PC-9 (cell line): ENCODE data around the gene SEC14L1. TPM values are rescaled to one million over a fixed set of nuclear protein-coding genes. Genes with fewer than 3 reads are reported as not detected.

Source experiments
- BruUV-seq: library from RNA; stranded (reverse); fragments of 400-500 nt; replicated peaks from 2 replicates; lab custom pipeline; 2021; lab: Mats Ljungman, UMichigan
- CTCF ChIA-PET: fragments of 300-600 bp; sonication (Branson Sonifier 250); formaldehyde crosslinking; loops from one replicate; lab custom pipeline; 2022; ENCODE audit warnings: antibody characterized with exemption; lab: Charles Lee
- POLR2A ChIA-PET: fragments of 300-600 bp; sonication (Branson Sonifier 250); formaldehyde crosslinking; loops from one replicate; lab custom pipeline; 2022; ENCODE audit warnings: antibody characterized with exemption; ENCODE audit not compliant: unreplicated experiment; lab: Charles Lee
- DNase-seq, 2 experiments: peaks; one replicate each; pipeline versions ENCODE4 v3.0.0 to v3.0.0-alpha.2; 2015 to 2022; ENCODE audit warnings: mixed read lengths in 1 of 2
- H2AFZ ChIP-seq: fragments of 200-600 bp; sonication (generic); 2 replicates; pipeline ENCODE4 v1.8.1; 2017; ENCODE audit warnings: antibody characterized with exemption
- H3F3A ChIP-seq: fragments of 200-600 bp; sonication (generic); 2 replicates; pipeline ENCODE4 v1.8.1; 2017; ENCODE audit warnings: antibody characterized with exemption, mild to moderate bottlenecking, low read depth; ENCODE audit not compliant: insufficient read depth
- H3K27ac ChIP-seq: fragments of 200-600 bp; sonication (generic); 2 replicates; pipeline ENCODE4 v1.6.1; 2016; ENCODE audit warnings: mixed run types
- H3K27me3 ChIP-seq: fragments of 200-600 bp; sonication (generic); 2 replicates; pipeline ENCODE4 v1.6.1; 2016; ENCODE audit warnings: low read depth, mixed run types; ENCODE audit not compliant: insufficient read depth
- H3K36me3 ChIP-seq: fragments of 200-600 bp; sonication (generic); 2 replicates; pipeline ENCODE4 v1.6.1; 2016; ENCODE audit warnings: low read depth, mixed run types
- H3K4me1 ChIP-seq: fragments of 200-600 bp; sonication (generic); replicated peaks from 2 replicates; pipeline ENCODE4 v1.6.1; 2016; ENCODE audit warnings: mixed run types; ENCODE audit not compliant: insufficient read depth
- H3K4me2 ChIP-seq: fragments of 200-600 bp; sonication (generic); 2 replicates; pipeline ENCODE4 v1.6.1; 2017; ENCODE audit warnings: mixed run types
- H3K4me3 ChIP-seq: fragments of 200-600 bp; sonication (generic); 2 replicates; pipeline ENCODE4 v1.6.1; 2016; ENCODE audit warnings: mixed run types
- H3K79me2 ChIP-seq: fragments of 200-600 bp; sonication (generic); 2 replicates; pipeline ENCODE4 v1.6.1; 2017; ENCODE audit warnings: low read depth, mixed run types
- H3K9me2 ChIP-seq: fragments of 200-600 bp; sonication (generic); 2 replicates; pipeline ENCODE4 v1.8.1; 2017; ENCODE audit warnings: mild to moderate bottlenecking; ENCODE audit not compliant: insufficient read depth
- H3K9me3 ChIP-seq: fragments of 200-600 bp; sonication (generic); 2 replicates; pipeline ENCODE4 v1.8.1; 2016; ENCODE audit warnings: low read depth; ENCODE audit not compliant: insufficient read depth
- H4K20me1 ChIP-seq: fragments of 200-600 bp; sonication (generic); 2 replicates; pipeline ENCODE4 v1.8.1; 2017; ENCODE audit not compliant: insufficient read depth
- EZH2 ChIP-seq: fragments of 200-600 bp; sonication (generic); IDR thresholded peaks from 2 replicates; pipeline ENCODE4 v1.8.0; 2017; ENCODE audit warnings: antibody characterized with exemption, low read depth
- intact Hi-C: fragments of 100-400 bp; cut with micrococcal nuclease; formaldehyde crosslinking; loops from one replicate; pipeline ENCODE4 v1.10.0; 2022; ENCODE audit not compliant: unreplicated experiment
- total RNA-seq: library from RNA; stranded (reverse); gene quantifications from 2 replicates; pipeline ENCODE4 v1.2.3, GENCODE V29; 2021
- TF ChIP-seq, protein P1 (sequence below): fragments of 200-600 bp; sonication (generic); conservative IDR thresholded peaks from 2 replicates; pipeline ENCODE4 v1.6.1; 2017; ENCODE audit warnings: mixed run types, antibody characterized with exemption, mild to moderate bottlenecking, moderate library complexity

Gene SEC14L1
- total RNA-seq, 1 experiment from 2014 or later, result 83.1 TPM

DNA sequence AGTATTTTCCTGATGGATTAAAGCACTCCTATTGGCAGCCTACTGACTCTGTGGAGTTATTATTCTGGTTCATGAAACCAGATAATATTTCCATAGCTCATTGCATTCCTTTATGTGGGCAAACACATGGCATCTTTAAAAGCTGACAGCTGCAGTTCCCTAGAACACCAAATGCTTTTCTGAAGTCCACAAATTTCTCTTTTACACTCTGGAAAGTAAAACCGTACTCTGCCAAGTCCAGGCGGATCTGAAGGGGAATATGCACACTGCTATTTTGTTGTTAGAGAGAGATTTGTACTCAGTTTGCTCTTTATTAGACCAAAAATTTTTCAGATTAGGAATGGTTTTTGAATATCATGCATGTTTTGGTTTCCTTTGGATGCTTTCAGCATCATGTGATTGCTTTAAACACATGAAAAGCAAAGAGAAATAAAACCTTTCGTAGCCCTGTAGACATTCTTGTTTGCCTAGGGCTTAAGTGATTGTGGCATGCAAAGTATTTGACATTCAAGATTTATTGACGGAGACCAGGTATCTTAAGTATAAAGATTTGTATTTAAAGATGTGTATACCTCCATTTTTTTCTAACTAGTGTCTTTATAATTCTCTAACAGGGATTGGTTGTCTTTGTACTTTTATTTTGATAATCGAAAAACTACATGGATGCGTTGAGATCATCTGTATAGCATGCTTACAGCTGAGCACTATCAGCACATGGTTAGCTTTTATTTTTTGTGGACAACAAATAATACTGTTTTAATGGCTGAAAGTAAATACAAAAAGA lies 19.5 kb downstream of the SEC14L1 start:
- no peak for DNase-seq
- Histone ChIP-seq H3K4me3 (no peak overlapping the region), H3K4me2 (no peak overlapping the region), H4K20me1 (peaks cover 5% of the 10 kb centered on the region; the same call in 1 of the 2 replicates), H3K9me3 (no peaks in the 10 kb centered on the region), H3F3A (no peaks in the 10 kb centered on the region), H3K36me3 (no peaks in the 10 kb centered on the region), H2AFZ (no peak overlapping the region), H3K79me2 (peaks cover 6% of the 10 kb centered on the region; the same call in 1 of the 2 replicates), H3K9me2 (no peaks in the 10 kb centered on the region), H3K4me1 (no peaks in the 10 kb centered on the region), H3K27me3 (no peaks in the 10 kb centered on the region), H3K27ac (no peak overlapping the region)
- no TSS peak for BruUV-seq
- intact Hi-C loops, result no loop called here
- ChIA-PET POLR2A (interaction anchor here (0.5 to 0.6 kb wide), 2 partner anchors 46 to 74 kb away, joined by 4 to 5 read pairs; no protein-coding TSS in a partner anchor), CTCF (no interaction called here)
- TF ChIP-seq, protein P1, sequence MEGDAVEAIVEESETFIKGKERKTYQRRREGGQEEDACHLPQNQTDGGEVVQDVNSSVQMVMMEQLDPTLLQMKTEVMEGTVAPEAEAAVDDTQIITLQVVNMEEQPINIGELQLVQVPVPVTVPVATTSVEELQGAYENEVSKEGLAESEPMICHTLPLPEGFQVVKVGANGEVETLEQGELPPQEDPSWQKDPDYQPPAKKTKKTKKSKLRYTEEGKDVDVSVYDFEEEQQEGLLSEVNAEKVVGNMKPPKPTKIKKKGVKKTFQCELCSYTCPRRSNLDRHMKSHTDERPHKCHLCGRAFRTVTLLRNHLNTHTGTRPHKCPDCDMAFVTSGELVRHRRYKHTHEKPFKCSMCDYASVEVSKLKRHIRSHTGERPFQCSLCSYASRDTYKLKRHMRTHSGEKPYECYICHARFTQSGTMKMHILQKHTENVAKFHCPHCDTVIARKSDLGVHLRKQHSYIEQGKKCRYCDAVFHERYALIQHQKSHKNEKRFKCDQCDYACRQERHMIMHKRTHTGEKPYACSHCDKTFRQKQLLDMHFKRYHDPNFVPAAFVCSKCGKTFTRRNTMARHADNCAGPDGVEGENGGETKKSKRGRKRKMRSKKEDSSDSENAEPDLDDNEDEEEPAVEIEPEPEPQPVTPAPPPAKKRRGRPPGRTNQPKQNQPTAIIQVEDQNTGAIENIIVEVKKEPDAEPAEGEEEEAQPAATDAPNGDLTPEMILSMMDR, result no peak
- no peak for TF ChIP-seq EZH2

DNA sequence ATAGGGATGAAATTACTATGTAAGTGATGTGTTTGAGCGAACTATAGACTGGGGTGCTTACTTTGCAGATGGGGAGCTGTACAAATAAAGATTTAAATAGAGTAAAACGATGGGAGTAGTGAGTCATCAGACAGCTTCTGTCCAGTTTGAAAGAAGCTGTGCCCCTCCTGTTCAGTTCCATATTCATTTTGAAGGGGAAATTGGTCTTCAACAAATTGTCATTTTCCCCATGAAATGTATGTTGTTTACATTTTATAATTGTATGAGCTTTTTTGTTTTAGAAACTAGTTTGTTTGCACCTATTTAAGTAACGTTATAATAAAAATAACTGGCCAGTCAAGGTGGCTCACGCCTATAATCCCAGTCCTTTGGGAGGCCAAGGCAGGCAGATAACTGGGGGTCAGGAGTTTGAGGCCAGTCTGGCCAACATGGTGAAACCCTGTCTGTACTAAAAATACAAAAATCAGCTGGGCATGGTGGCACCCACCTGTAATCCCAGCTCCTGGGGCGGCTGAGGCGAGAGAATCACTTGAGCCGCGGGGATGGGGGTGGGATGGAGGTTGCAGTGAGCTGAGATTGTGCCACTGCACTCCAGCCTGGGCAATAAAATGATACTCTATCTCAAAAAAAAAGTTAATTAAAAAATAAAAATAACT lies 20.2 kb downstream of the SEC14L1 start:
- peaks cover 6% of the 10 kb centered on the region; the same call in 1 of the 2 replicates for H3K79me2 ChIP-seq
- H3K4me3 ChIP-seq, result no peak overlapping the region
- DNase-seq, result no peak
- ChIA-PET POLR2A (no interaction called here), CTCF (interaction anchor here (0.6 kb wide), 1 partner anchor 657 kb away, joined by 11 read pairs; no protein-coding TSS in a partner anchor)
- H3K4me2 ChIP-seq, result no peak overlapping the region
- no peaks in the 10 kb centered on the region for H3K36me3 ChIP-seq
- H3F3A ChIP-seq, result no peaks in the 10 kb centered on the region
- H3K9me3 ChIP-seq, result no peaks in the 10 kb centered on the region
- H4K20me1 ChIP-seq, result peaks cover 5% of the 10 kb centered on the region; the same call in 1 of the 2 replicates
- no peaks in the 10 kb centered on the region for H3K9me2 ChIP-seq
- no peaks in the 10 kb centered on the region for H3K27me3 ChIP-seq
- no peak overlapping the region for H2AFZ ChIP-seq
- H3K4me1 ChIP-seq, result no peaks in the 10 kb centered on the region
- H3K27ac ChIP-seq, result no peak overlapping the region
- no TSS peak for BruUV-seq
- no peak for TF ChIP-seq EZH2
- TF ChIP-seq, protein P1, result no peak
- intact Hi-C loops, result no loop called here

DNA sequence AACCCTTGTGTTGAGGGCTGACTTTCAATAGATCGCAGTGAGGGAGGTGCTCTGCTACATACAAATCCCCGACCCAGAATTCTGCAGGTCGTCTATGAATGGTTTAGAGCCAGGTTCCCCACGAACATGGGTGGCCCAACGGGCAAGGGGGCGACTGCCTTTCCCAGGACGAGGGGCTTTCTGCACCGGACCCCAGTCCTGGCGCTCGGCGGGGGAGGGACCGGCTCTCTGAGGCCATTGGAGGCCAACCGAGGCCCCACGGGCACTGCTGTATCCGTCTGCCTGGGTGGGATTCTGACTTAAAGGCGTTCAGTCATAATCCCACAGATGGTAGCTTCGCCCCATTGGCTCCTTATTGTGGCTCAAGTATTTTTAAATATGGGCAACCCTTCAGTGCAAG lies 21.2 kb downstream of the SEC14L1 start:
- Histone ChIP-seq H2AFZ (no peak overlapping the region), H3K36me3 (peaks cover under 1% of the 10 kb centered on the region; the same call in 1 of the 2 replicates), H3K9me2 (no peaks in the 10 kb centered on the region), H3K27ac (no peak overlapping the region), H3K4me1 (no peaks in the 10 kb centered on the region), H4K20me1 (peaks cover 5% of the 10 kb centered on the region; the same call in 1 of the 2 replicates), H3F3A (no peaks in the 10 kb centered on the region), H3K4me2 (no peak overlapping the region), H3K79me2 (peaks cover 6% of the 10 kb centered on the region; the same call in 1 of the 2 replicates), H3K9me3 (peaks cover 8% of the 10 kb centered on the region; the same call in 1 of the 2 replicates), H3K4me3 (no peak overlapping the region), H3K27me3 (no peaks in the 10 kb centered on the region)
- DNase-seq, result no peak
- no peak for TF ChIP-seq EZH2
- TF ChIP-seq, protein P1, result no peak
- ChIA-PET CTCF (no interaction called here), POLR2A (no interaction called here)
- intact Hi-C loops, result no loop called here
- no TSS peak for BruUV-seq
